ENCODE measurements around the gene DYRK2.
A peak's percentile ranks its signal among the peaks of the same experiment; 100 is the strongest.

DYRK2 gene

DNA sequence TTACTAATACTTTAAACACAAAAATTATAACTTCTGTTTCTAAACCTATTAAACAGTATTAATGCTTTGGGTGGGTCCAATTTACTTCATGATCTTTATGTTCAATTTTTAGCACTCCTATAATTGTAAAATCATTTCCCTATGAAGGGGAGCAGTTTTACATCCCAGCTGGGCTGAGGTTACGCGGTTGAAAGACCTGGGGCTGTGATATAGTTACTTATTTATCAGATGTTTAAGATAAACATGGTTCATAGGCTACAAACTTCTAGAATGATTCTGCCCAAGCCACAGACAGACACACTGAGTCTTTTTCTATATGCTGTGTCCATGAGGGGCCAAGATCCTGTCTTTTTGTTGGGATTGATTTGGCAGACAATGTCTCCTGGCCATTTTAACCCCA lies 44.4 kb downstream of the DYRK2 start:
- intact Hi-C loops (cut with DNase I) = no loop called here
- DNase-seq = no peak

DNA sequence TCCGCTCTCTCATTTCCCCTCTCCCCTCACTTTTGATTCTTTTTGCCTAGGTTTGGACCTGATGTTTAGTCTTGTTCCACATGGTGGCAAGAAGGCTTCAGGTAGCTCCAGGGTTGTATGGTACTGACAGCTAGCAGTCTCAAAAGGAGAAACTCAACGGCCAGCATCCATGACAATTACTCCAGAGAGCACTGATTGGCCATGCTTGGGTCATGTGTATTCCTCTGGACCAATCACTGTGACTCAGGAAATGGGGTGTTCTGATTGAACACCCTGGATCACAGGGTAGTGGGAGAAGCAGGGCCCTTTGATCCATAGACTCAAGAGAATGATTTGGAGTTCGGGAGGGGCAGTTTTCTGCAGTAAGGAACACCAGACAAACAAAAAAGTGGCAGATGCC lies 45.3 kb downstream of the DYRK2 start:
- intact Hi-C loops (cut with DNase I) = no loop called here

DNA sequence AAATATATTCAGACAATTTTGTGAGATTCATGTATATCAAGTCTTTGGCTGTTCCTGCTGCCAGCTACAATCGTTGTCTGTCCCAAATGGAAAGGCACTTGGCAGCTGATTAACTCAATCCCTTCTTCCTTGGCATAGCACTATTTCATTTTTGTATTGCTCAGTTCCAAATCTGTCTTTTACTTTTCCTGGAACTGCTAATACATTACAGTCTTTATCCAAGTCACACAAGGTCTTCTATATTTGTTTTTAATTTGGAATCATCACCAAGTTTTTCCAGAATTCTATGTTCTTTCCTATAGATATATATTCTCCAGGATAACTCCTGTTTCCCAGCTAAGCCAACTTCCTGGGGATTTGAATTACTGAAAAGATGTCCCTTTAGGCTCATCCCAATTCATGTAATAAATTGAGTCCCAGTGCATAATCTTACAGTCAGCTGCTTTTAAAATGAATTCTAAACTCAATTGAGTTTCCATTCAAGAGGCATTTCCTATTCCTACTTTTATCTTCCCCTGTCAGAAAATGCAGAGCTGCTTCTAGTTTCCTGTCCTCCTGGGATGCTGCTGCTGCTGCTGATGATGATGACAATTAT lies 45.9 kb downstream of the DYRK2 start:
- intact Hi-C loops (cut with DNase I) = no loop called here
- DNase-seq = no peak

More for the DNA sequence above, 45.3 kb downstream of the DYRK2 start:
- no peak for DNase-seq

- DNase-seq = no peak
- intact Hi-C loops (cut with DNase I) = no loop called here
Observed at GRCh38 chr12:67695974-67696373, 47.4 kb downstream of the DYRK2 start.

DNA sequence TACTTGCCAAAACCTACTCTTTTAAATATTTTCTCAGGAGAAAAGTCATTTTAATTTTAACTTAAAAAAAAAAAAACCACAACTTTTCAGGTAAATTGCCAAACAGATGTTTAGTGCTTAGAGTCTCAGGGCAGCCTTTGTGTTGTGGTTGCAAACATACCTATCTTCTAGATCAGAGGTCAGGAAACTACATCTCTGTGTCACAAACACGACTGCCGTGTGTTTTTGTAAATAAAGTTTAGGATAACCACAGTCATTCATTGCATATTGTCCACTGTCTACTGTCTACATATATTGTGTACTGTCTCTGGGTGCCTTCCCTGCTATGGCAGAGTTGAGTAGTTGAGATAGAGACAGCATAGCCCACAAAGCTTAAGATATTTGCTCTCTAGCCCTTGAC lies 48.9 kb downstream of the DYRK2 start:
- intact Hi-C loops (cut with DNase I) = no loop called here
- DNase-seq = no peak

GRCh38 chr12:67697967-67698366 lies 49.4 kb downstream of the DYRK2 start:
- intact Hi-C loops (cut with DNase I) = no loop called here

GRCh38 chr12:67698672-67699581 lies 50.4 kb downstream of the DYRK2 start:
- intact Hi-C loops (cut with DNase I) = no loop called here
- DNase-seq = no peak

More at GRCh38 chr12:67697967-67698366, 49.4 kb downstream of the DYRK2 start:
- no peak for DNase-seq

DNA sequence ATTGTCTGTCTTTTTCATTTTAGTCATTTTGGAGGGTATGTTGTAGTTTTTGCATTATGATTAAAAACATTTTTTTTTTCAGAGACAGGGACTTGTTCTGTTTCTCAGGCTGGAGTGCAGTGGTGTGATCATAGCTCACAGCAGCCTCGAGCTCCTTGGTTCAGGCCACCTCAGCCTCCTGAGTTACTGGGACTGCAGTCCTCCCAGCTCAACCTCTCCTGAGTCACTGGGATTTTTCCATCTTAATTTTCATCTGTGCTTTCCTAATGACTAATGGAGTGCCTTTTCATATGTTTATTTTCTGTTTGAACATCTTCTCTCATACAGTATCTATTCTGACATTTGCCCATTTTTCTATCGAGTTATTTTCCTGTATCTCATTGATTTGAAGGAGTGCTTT lies 52.6 kb downstream of the DYRK2 start:
- DNase-seq = no peak
- intact Hi-C loops (cut with DNase I) = no loop called here

DNA sequence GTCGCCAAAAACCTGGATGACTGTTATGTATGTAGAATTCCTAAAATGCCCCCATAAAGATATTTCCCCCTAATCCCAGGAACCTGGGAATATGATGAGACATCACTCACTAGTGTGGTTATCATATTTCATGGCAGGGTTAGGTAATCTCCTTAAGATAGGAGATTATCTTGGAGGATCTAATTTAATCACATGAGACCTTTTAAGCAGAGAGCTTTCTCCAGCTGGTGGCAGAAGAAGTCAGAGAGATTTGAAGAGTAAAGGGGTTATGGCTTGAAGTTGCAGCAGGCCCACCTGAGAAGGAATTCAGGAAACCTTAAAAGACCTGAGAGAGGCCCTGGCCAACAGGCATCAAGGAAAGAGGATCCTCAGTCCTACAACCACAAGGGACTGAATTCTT lies 53.6 kb downstream of the DYRK2 start:
- no peak for DNase-seq
- intact Hi-C loops (cut with DNase I) = no loop called here

DNA sequence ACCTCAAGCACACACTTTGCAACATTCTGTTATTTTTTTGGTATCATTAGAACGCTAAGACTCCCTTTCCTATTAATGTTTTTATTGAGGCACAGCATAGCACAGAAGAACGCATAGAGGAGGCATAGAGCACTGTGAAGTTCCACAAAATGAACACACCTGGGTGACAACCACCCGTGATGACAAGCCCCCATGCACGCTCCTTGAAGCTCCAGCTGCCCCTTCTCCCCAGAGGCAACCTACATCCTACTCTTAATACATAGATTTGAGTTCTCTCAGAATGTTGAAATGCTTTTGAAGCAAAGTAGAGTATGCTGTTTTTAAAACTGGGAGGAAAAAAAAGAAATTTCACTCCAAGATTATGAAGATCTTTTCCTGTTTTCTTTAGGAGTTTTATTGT lies 55.5 kb downstream of the DYRK2 start:
- intact Hi-C loops (cut with DNase I) = no loop called here
- no peak for DNase-seq

DNA sequence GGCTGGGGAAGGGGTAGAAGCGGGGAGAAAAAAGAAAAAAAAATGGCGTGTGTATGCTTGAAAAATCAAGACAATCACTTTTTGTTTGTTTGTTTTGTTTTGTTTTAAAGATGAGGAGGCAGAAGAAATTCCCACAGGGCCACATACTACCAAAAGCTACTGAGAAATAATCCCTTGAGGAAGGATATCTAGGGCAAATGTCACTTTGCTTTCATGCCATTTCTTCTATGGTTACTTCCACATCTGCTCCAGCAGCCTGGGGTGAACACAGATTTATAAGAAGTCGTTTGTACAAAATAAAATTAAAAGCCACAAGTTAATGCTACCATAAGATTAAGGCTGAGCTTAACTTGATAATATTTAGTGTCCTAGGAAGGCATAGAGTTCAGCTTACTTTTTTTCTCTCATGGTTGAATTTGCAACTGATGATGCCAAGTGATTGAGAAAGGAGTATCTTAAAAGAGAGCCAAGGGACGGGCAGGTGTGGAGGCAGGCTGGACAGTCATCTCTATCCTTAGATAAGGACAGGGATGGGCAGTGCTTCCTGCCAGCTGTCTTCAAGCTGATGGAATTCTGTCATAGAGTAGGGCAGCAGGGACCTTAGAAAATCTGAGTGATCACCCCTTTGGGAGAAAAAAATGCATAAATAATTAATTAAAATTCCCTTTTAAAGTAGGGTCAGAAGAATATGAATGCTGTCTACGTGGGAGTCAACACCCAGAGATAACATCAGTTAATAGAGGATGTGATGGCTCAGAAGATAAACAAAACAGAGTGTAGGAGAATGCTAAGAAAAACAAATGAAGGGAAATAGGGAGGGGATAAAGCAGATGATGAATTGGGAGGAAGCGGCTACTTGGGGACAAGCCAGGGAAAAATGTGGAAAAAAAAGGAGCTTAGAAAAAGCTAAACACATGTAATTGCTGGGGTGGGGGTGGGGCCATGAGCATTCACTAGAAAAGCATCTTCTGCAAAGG lies 57.1 kb downstream of the DYRK2 start:
- DNase-seq = no peak
- intact Hi-C loops (cut with DNase I) = no loop called here

DNA sequence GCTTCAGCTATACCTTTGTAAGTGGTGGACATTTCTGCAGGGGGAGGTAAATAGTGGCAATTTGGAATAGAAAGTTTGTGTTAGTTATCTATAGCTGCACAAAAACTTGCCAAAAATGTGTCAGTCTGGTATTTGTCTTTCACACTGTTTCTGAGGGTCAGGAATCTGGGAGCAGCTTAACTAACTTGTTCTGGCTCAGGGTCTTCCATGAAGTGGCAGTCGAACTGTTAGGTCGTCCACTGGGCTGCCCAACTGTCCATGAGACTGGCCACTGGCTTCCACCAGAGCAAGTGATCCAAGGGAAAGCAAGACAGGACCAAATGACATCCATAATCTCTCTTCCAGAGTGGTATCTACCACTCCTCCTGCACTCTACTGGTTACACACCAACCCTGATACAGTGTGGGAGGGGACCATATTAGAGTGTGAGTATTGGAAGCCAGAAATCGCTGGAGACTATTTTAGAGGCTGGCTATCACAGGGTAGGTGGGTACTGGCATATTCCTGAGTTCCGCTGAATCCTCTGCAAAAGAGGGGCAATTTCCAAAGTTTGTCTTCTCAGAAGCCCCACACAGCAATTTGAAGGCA lies 60.9 kb downstream of the DYRK2 start:
- DNase-seq = no peak
- intact Hi-C loops (cut with DNase I) = no loop called here

- peak in 14 of 42 donors; percentile 10 to 46 (median 25) for DNase-seq
Observed at GRCh38 chr12:67710582-67710981, 62.0 kb downstream of the DYRK2 start.

DNA sequence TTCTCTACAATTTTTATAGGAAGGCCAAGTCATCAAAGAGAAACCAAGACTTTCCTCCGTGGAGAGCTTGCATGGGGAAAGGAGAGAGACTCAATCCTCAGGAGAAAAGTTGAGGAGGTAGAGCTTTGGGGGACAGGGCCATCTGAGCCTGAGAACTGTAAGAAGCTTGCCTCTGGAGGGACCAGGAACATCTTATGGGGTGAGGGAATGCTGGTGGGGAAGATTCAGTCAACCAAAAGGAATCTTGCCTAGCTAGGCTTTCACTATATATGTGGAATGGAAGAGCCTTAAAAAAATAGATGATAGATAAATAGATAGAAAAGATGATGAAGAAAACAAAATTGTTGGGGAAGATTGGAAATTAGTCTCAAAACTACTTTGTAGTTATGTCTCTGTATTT lies 63.5 kb downstream of the DYRK2 start:
- no peak for DNase-seq
- intact Hi-C loops (cut with DNase I) = no loop called here

More at GRCh38 chr12:67710582-67710981, 62.0 kb downstream of the DYRK2 start:
- intact Hi-C loops (cut with DNase I) = no loop called here

- intact Hi-C loops (cut with DNase I) = no loop called here
- no peak for DNase-seq
Observed at GRCh38 chr12:67714648-67715047, 66.1 kb downstream of the DYRK2 start.

Measured in head of caudate nucleus (tissue), 42 donors.